HCT116 (cell line): ENCODE data around the gene MAEA. TPM values are rescaled to one million over a fixed set of nuclear protein-coding genes. Genes with fewer than 3 reads are reported as not detected.

Source experiments
- ATAC-seq: fragments of 200-7000 bp; cut with Tn5 transposase; 2 replicates; pipeline ENCODE4 v1.9.1; 2020; ENCODE audit warnings: mild to moderate bottlenecking, moderate library complexity
- BruUV-seq: library from RNA; stranded (reverse); fragments of 400-500 nt; replicated peaks from 2 replicates; lab custom pipeline; 2021; lab: Mats Ljungman, UMichigan
- CTCF ChIA-PET: fragments of 300-600 bp; sonication (Branson Sonifier 250); formaldehyde crosslinking; loops from one replicate; lab custom pipeline; 2021; ENCODE audit warnings: antibody characterized with exemption; lab: Charles Lee
- POLR2A ChIA-PET: fragments of 300-600, 350-600 bp; sonication (Branson Sonifier 250); formaldehyde crosslinking; loops from one replicate; lab custom pipeline; 2021; ENCODE audit warnings: antibody characterized with exemption; lab: Charles Lee
- RAD21 ChIA-PET, 2 experiments: fragments of 300-600 bp; sonication (Branson Sonifier 250); formaldehyde crosslinking; loops; one replicate each; lab custom pipeline; 2023; ENCODE audit warnings: low total read pairs in 2 of 2; ENCODE audit not compliant: uncharacterized antibody in 2 of 2, unreplicated experiment in 2 of 2, low non-redundant PET in 1 of 2; lab: Charles Lee
- DNase-seq: peaks from one replicate; pipeline ENCODE4 v3.0.0-alpha.2; 2010; ENCODE audit warnings: low read depth, low spot score
- H2AFZ ChIP-seq: fragments of 200-600 bp; shearing (Covaris generic), sonication (generic); 2 replicates; pipeline ENCODE4 v1.6.1; 2017; ENCODE audit warnings: low read depth, mixed run types, mixed read lengths, antibody characterized with exemption, low read length; ENCODE audit not compliant: poor library complexity, severe bottlenecking
- H3K27ac ChIP-seq: 2 replicates; pipeline ENCODE4 v1.5.1; 2012; ENCODE audit warnings: low read depth, low read length
- H3K27me3 ChIP-seq: fragments of 200-600 bp; sonication (generic); 2 replicates; pipeline ENCODE4 v1.6.1; 2016; ENCODE audit warnings: mixed run types, low read length, mixed read lengths; ENCODE audit not compliant: insufficient read depth
- H3K36me3 ChIP-seq, 2 experiments: fragments of 200-500 bp in 1 of 2; fragments of 200-600 bp in 1 of 2; sonication (Bioruptor generic) in 1 of 2; sonication (generic) in 1 of 2; 2 replicates each; pipeline versions ENCODE4 v1.5.1 to v1.6.1; 2014 to 2016; ENCODE audit warnings: low read length in 2 of 2, inconsistent platforms in 1 of 2, mixed read lengths in 1 of 2, mixed run types in 1 of 2; ENCODE audit not compliant: insufficient read depth in 2 of 2, control insufficient read depth in 1 of 2
- H3K4me1 ChIP-seq, 2 experiments: fragments of 200-600 bp in 1 of 2; sonication (generic) in 1 of 2; 2 replicates each; pipeline versions ENCODE4 v1.5.1 to v1.6.1; 2012 to 2017; ENCODE audit warnings: low read length in 2 of 2, inconsistent platforms in 1 of 2, mild to moderate bottlenecking in 1 of 2, mixed read lengths in 1 of 2, mixed run types in 1 of 2, moderate library complexity in 1 of 2; ENCODE audit not compliant: insufficient read depth in 2 of 2, control insufficient read depth in 1 of 2
- H3K4me2 ChIP-seq: fragments of 200-600 bp; sonication (generic); 2 replicates; pipeline ENCODE4 v1.6.1; 2017; ENCODE audit warnings: mixed run types, low read length, mixed read lengths
- H3K4me3 ChIP-seq, 2 experiments: fragments of 200-600 bp in 1 of 2; sonication (generic) in 1 of 2; replicated peaks in 1 of 2; 2 replicates each; pipeline ENCODE4 v1.5.1; 2011 to 2016; ENCODE audit warnings: low read length in 2 of 2, control low read depth in 1 of 2, low read depth in 1 of 2, mild to moderate bottlenecking in 1 of 2, mixed read lengths in 1 of 2, mixed run types in 1 of 2
- H3K79me2 ChIP-seq: fragments of 200-600 bp; sonication (generic); 2 replicates; pipeline ENCODE4 v1.6.1; 2017; ENCODE audit warnings: mild to moderate bottlenecking, mixed run types, low read length, moderate library complexity, mixed read lengths; ENCODE audit not compliant: insufficient read depth
- H3K9ac ChIP-seq: fragments of 200-600 bp; sonication (generic); 2 replicates; pipeline ENCODE4 v1.6.1; 2016; ENCODE audit warnings: low read length, mixed read lengths
- H3K9me2 ChIP-seq: fragments of 200-600 bp; sonication (generic), shearing (Covaris generic); 2 replicates; pipeline ENCODE4 v1.6.1; 2017; ENCODE audit warnings: mixed run types, mild to moderate bottlenecking, moderate library complexity; ENCODE audit not compliant: insufficient read depth
- H3K9me3 ChIP-seq, 2 experiments: fragments of 200-500 bp in 1 of 2; fragments of 200-600 bp in 1 of 2; sonication (Bioruptor generic) in 1 of 2; sonication (generic) in 1 of 2; 2 replicates each; pipeline ENCODE4 v1.6.1; 2014 to 2017; ENCODE audit warnings: low read length in 2 of 2, mixed read lengths in 2 of 2, inconsistent platforms in 1 of 2, low read depth in 1 of 2, mild to moderate bottlenecking in 1 of 2, mixed run types in 1 of 2, moderate library complexity in 1 of 2; ENCODE audit not compliant: control insufficient read depth in 1 of 2, insufficient read depth in 1 of 2
- H4K20me1 ChIP-seq: fragments of 200-600 bp; sonication (generic), shearing (Covaris generic); 2 replicates; pipeline ENCODE4 v1.6.1; 2017; ENCODE audit warnings: mixed run types, mild to moderate bottlenecking, moderate library complexity; ENCODE audit not compliant: insufficient read depth
- CBX3 ChIP-seq: IDR thresholded peaks from 2 replicates; pipeline ENCODE4 v1.6.1; 2012; ENCODE audit warnings: low read depth
- ELF1 ChIP-seq: IDR thresholded peaks from 2 replicates; pipeline ENCODE4 v1.6.1; 2012; ENCODE audit warnings: low read depth, borderline replicate concordance
- EZH2 ChIP-seq: fragments of 200-600 bp; sonication (generic); IDR thresholded peaks from 2 replicates; pipeline ENCODE4 v1.6.1; 2017; ENCODE audit warnings: antibody characterized with exemption, mixed run types
- EZH2phosphoT487 ChIP-seq: fragments of 200-600 bp; IDR thresholded peaks from 2 replicates; pipeline ENCODE4 v1.6.1; 2018; ENCODE audit warnings: antibody characterized with exemption, borderline replicate concordance
- SP1 ChIP-seq: IDR thresholded peaks from 2 replicates; pipeline ENCODE4 v1.6.1; 2012; ENCODE audit warnings: low read depth
- SRF ChIP-seq: IDR thresholded peaks from 2 replicates; pipeline ENCODE4 v1.6.1; 2012; ENCODE audit warnings: low read depth
- ZFX ChIP-seq: fragments of 450-650 bp; IDR thresholded peaks from 2 replicates; pipeline ENCODE4 v1.6.1; 2017
- intact Hi-C: fragments of 100-400 bp; cut with micrococcal nuclease; formaldehyde crosslinking; loops from 2 replicates; pipeline ENCODE4 v1.10.0; 2022
- total RNA-seq: library from RNA; stranded (reverse); gene quantifications from one replicate; pipeline ENCODE4 v1.2.1, GENCODE V29; 2021; ENCODE audit not compliant: unreplicated experiment
- TF ChIP-seq, protein P1 (sequence below): IDR thresholded peaks from 2 replicates; pipeline ENCODE4 v1.6.1; 2011; ENCODE audit warnings: mild to moderate bottlenecking, low read length, moderate library complexity; ENCODE audit not compliant: insufficient replicate concordance; ENCODE audit errors: extremely low read depth
- TF ChIP-seq, protein P2 (sequence below): IDR thresholded peaks from 2 replicates; pipeline ENCODE4 v1.6.1; 2012

MAEA gene
- total RNA-seq, 1 experiment from 2014 or later, result 88.3 TPM

DNA sequence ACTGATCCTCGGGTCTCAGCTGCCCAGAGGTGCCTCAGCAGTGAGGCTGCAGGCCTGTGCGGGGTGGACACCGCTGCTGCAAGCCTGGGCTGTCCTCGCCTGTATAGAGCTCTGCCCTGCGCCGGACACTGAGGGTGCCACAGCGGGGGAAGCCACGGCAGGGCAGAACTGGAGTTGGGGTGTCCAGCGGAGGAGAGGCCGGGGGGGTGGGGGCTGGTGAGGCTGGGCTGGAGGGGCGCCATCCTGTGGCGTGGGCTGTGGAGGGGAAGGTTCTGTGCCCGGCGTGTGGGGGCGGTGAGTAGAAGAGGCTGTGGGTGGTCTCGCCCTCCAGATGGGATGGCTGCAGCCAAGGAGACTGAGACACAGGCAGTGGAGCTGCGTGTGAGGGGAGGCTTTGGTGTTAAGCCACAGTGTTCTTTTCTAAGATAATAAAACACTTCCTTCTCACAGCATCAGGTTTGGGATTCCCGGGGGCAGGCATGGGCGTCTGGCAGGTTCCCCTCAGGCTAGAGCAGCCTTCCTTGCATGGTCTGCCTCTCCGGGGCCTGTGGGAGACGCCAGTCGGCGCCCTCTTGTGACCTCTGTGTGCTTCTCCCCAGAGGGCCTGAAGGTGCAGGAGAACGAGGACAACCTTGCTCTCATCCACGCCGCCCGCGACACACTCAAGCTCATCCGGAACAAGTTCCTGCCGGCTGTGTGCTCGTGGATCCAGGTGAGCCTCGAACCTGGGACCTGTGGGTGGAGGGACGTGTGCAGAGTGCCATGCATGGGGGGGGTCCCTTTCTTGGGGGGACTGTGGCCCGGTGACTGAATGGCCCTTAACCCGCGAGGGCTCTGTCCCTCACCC, 64.7 kb downstream of the MAEA start:
- ChIA-PET POLR2A (no interaction called here), CTCF (interaction anchor here (0.6 to 2.0 kb wide), 3 partner anchors 223 to 275 kb away, joined by 3 to 10 read pairs (median 6); no protein-coding TSS in a partner anchor), RAD21 (interaction anchor here in 1 of 2 experiments (1.6 kb wide), 1 partner anchor 159 kb away, joined by 6 read pairs; no protein-coding TSS in a partner anchor)
- H3K4me1 ChIP-seq, result peaks cover 2 to 4% of the 10 kb centered on the region in 2 experiments; a peak in 2 of 4 replicates
- no peak overlapping the region for H3K4me3 ChIP-seq
- DNase-seq (no peak), ATAC-seq (no peak)
- intact Hi-C loops, result loop anchor here (10.0 kb wide), 1 partner anchor 160 kb away; no protein-coding TSS in a partner anchor
- no peaks in the 10 kb centered on the region; a peak in 3 of 4 replicates for H3K36me3 ChIP-seq
- H3K4me2 ChIP-seq, result no peak overlapping the region
- H3K27ac ChIP-seq, result no peak overlapping the region
- H3K9ac ChIP-seq, result no peak overlapping the region
- H4K20me1 ChIP-seq, result no peaks in the 10 kb centered on the region
- H3K9me2 ChIP-seq, result no peaks in the 10 kb centered on the region
- H3K27me3 ChIP-seq, result no peaks in the 10 kb centered on the region
- 0 out of 2 replicates have a peak, but pooled peaks cover 5% of the 10 kb centered on the region for H3K79me2 ChIP-seq
- H3K9me3 ChIP-seq, result no peaks in the 10 kb centered on the region
- no TSS peak for BruUV-seq
- no peak overlapping the region for H2AFZ ChIP-seq
- TF ChIP-seq, protein P1, sequence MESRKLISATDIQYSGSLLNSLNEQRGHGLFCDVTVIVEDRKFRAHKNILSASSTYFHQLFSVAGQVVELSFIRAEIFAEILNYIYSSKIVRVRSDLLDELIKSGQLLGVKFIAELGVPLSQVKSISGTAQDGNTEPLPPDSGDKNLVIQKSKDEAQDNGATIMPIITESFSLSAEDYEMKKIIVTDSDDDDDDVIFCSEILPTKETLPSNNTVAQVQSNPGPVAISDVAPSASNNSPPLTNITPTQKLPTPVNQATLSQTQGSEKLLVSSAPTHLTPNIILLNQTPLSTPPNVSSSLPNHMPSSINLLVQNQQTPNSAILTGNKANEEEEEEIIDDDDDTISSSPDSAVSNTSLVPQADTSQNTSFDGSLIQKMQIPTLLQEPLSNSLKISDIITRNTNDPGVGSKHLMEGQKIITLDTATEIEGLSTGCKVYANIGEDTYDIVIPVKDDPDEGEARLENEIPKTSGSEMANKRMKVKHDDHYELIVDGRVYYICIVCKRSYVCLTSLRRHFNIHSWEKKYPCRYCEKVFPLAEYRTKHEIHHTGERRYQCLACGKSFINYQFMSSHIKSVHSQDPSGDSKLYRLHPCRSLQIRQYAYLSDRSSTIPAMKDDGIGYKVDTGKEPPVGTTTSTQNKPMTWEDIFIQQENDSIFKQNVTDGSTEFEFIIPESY, result no peak

DNA sequence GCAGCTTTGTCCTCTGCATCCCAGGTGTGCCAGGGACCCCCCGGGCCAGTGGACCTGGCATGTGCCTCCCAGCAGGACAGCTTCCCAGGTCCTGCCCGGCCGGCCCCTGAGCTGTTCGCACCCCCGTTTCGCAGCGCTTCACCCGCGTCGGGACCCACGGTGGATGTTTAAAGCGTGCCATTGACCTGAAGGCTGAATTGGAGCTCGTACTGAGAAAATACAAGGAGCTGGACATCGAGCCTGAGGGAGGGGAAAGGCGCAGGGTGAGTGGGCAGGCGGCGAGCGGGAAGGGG, 65.2 kb downstream of the MAEA start:
- intact Hi-C loops, result loop anchor here (10.0 kb wide), 1 partner anchor 160 kb away; no protein-coding TSS in a partner anchor

More for the DNA sequence above, 65.2 kb downstream of the MAEA start:
- peaks cover 2 to 4% of the 10 kb centered on the region in 2 experiments; a peak in 2 of 4 replicates for H3K4me1 ChIP-seq
- ATAC-seq (no peak), DNase-seq (no peak)
- no peaks in the 10 kb centered on the region; a peak in 2 of 4 replicates for H3K36me3 ChIP-seq
- H3K4me2 ChIP-seq, result no peak overlapping the region
- ChIA-PET RAD21 (interaction anchor here in 1 of 2 experiments (1.6 kb wide), 1 partner anchor 158 kb away, joined by 6 read pairs; no protein-coding TSS in a partner anchor), CTCF (interaction anchor here (1.6 to 2.0 kb wide), 2 partner anchors 223 to 275 kb away, joined by 6 to 10 read pairs; no protein-coding TSS in a partner anchor), POLR2A (no interaction called here)
- H3K27ac ChIP-seq, result no peak overlapping the region
- H4K20me1 ChIP-seq, result no peaks in the 10 kb centered on the region
- H3K27me3 ChIP-seq, result no peaks in the 10 kb centered on the region
- 0 out of 2 replicates have a peak, but pooled peaks cover 3% of the 10 kb centered on the region for H3K79me2 ChIP-seq
- H3K9me2 ChIP-seq, result no peaks in the 10 kb centered on the region
- no peak for TF ChIP-seq ELF1
- no peak for TF ChIP-seq SRF
- TF ChIP-seq, protein P1, result no peak
- TF ChIP-seq, protein P2, sequence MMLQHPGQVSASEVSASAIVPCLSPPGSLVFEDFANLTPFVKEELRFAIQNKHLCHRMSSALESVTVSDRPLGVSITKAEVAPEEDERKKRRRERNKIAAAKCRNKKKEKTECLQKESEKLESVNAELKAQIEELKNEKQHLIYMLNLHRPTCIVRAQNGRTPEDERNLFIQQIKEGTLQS, result no peak
- TF ChIP-seq EZH2, result no peak
- no peak for TF ChIP-seq ZFX
- TF ChIP-seq EZH2phosphoT487, result no peak
- no peak for TF ChIP-seq CBX3
- TF ChIP-seq SP1, result no peak
- H3K4me3 ChIP-seq, result no peak overlapping the region
- no peaks in the 10 kb centered on the region for H3K9me3 ChIP-seq
- H3K9ac ChIP-seq, result no peak overlapping the region
- BruUV-seq, result no TSS peak
- no peak overlapping the region for H2AFZ ChIP-seq
